IMR-90 (cell line): ENCODE data around the gene NLRC3.

Experiments
- ELK1 ChIP-seq: fragments of 150-350 bp; IDR thresholded peaks from 2 replicates; pipeline ENCODE4 v1.6.1; 2016; ENCODE audit warnings: low read depth, mild to moderate bottlenecking, low read length, moderate library complexity, borderline replicate concordance
- MXI1 ChIP-seq: IDR thresholded peaks from 2 replicates; pipeline ENCODE4 v1.6.1; 2012; ENCODE audit warnings: low read depth, mild to moderate bottlenecking, low read length, moderate library complexity, borderline replicate concordance
- NFE2L2 ChIP-seq: fragments of 150-350 bp; IDR thresholded peaks from 2 replicates; pipeline ENCODE4 v1.6.1; 2016; ENCODE audit warnings: low read depth, mild to moderate bottlenecking, low read length
- POLR2A ChIP-seq: IDR thresholded peaks from 2 replicates; pipeline ENCODE4 v1.6.1; 2012; ENCODE audit warnings: mild to moderate bottlenecking, low read depth, low read length
- SMC3 ChIP-seq: fragments of 150-350 bp; IDR thresholded peaks from 2 replicates; pipeline ENCODE4 v1.6.1; 2016; ENCODE audit warnings: low read depth, mild to moderate bottlenecking, antibody characterized with exemption, low read length, moderate library complexity
- TF ChIP-seq, protein P1 (sequence below): conservative IDR thresholded peaks from 2 replicates; pipeline ENCODE4 v1.5.1; 2012; ENCODE audit warnings: mild to moderate bottlenecking, low read depth, low read length, improper control_type of control experiment

GRCh38 chr16:3587547-3588110 is 10.4 kb upstream of the NLRC3 start:
- TF ChIP-seq ELK1 (no peak), NFE2L2 (no peak), MXI1 (no peak), POLR2A (no peak), SMC3 (no peak)
- TF ChIP-seq, protein P1, sequence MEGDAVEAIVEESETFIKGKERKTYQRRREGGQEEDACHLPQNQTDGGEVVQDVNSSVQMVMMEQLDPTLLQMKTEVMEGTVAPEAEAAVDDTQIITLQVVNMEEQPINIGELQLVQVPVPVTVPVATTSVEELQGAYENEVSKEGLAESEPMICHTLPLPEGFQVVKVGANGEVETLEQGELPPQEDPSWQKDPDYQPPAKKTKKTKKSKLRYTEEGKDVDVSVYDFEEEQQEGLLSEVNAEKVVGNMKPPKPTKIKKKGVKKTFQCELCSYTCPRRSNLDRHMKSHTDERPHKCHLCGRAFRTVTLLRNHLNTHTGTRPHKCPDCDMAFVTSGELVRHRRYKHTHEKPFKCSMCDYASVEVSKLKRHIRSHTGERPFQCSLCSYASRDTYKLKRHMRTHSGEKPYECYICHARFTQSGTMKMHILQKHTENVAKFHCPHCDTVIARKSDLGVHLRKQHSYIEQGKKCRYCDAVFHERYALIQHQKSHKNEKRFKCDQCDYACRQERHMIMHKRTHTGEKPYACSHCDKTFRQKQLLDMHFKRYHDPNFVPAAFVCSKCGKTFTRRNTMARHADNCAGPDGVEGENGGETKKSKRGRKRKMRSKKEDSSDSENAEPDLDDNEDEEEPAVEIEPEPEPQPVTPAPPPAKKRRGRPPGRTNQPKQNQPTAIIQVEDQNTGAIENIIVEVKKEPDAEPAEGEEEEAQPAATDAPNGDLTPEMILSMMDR, result no peak
